HUES48 (cell line): ENCODE data around the gene PRIM1.
"Not testable (repeated sequence)": the region's sequence is repeated elsewhere in the genome, so short reads cannot be mapped to it uniquely, and the experiment has no call there.

Source experiments
- H3K27ac ChIP-seq: one replicate; pipeline ENCODE4 v1.7.0; 2013; ENCODE audit warnings: low read depth, low read length, inconsistent platforms
- H3K27me3 ChIP-seq: 2 replicates; pipeline ENCODE4 v1.6.1; 2013; ENCODE audit warnings: mild to moderate bottlenecking, low read length; ENCODE audit not compliant: control insufficient read depth, insufficient read depth
- H3K36me3 ChIP-seq: 2 replicates; pipeline ENCODE4 v1.6.1; 2013; ENCODE audit warnings: low read length; ENCODE audit not compliant: control insufficient read depth, insufficient read depth
- H3K4me1 ChIP-seq: 2 replicates; pipeline ENCODE4 v1.6.1; 2013; ENCODE audit warnings: mild to moderate bottlenecking, low read length; ENCODE audit not compliant: control insufficient read depth, insufficient read depth
- H3K4me3 ChIP-seq: 2 replicates; pipeline ENCODE4 v1.5.1; 2013; ENCODE audit warnings: mild to moderate bottlenecking, low read depth, low read length
- H3K9ac ChIP-seq: 2 replicates; pipeline ENCODE4 v1.6.1; 2013; ENCODE audit warnings: mild to moderate bottlenecking, low read depth, low read length, moderate library complexity
- H3K9me3 ChIP-seq: 2 replicates; pipeline ENCODE4 v1.6.1; 2013; ENCODE audit warnings: low read length; ENCODE audit not compliant: control insufficient read depth, insufficient read depth

PRIM1 gene

DNA sequence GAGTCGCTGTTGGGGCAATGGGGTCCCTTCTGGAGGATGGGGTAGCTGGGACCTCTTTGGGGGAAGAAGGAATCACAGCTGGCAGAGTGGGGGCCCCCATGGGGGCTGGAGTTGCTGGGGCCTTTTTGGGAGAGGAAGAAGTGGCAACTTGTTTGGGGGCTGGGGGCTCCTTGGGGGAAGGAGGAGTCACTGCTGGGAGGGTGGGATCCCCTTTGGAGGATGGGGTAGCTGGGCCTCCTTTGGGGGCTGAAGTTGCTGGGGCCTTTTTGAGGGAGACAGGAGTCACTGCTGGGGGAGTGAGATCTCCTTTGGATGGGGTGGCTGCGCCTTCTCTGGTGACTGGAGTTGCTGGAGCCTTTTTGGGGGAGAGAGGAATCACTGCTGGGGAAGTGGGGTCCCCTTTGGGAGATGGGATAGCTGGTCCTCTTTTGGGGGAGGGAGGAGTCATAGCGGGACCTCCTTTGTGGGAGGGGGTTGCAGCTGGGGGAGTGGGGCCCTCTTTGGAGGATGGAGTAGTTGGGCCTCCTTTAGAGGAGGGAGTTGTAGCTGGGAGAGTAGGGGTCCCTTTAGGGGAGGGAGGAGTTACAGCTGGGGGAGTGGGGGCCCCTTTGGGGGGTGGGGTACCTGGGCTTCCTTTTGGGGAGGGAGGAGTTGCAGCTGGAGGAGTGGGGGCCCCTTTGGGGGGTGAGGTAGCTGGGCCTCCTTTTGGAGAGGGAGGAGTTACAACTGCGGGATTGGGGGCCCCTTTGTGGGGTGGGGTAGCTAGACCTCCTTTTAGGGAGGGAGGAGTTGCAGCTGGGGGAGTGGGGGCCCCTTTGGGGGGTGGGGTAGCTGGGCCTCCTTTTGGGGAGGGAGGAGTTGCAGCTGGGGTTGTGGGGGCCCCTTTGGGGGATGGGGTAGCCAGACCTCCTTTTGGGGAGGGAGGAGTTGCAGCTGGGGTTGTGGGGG is 34.9 kb downstream of the PRIM1 start:
- peaks cover 86% of the 10 kb centered on the region for H3K36me3 ChIP-seq
- H3K9me3 ChIP-seq = no peaks in the 10 kb centered on the region
- H3K27ac ChIP-seq = no peak overlapping the region
- H3K27me3 ChIP-seq = no peaks in the 10 kb centered on the region
- H3K9ac ChIP-seq = no peak overlapping the region
- H3K4me3 ChIP-seq = no peak overlapping the region
- H3K4me1 ChIP-seq = peaks cover 35% of the 10 kb centered on the region

DNA sequence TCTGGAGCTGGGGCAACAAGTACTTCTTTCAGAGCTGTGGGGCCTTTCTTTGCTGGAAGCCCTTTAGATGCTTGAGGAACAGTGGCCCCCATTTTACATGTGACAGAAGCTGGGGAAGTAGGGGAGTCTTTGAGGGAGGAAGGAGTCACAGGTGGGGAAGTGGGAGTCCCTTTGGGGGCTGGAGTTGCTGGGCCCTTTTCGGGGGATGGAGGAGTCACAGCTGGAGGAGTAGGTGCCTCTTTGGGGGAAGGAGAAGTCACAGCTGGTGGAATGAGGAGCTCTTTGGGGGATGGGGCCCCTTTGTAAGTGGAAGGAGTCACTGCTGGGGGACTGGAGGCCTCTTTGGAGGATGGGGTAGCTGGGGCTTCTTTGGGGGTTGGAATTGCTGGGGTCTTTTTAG is 35.7 kb downstream of the PRIM1 start:
- peaks cover 84% of the 10 kb centered on the region for H3K36me3 ChIP-seq
- no peaks in the 10 kb centered on the region for H3K9me3 ChIP-seq
- H3K4me1 ChIP-seq = peaks cover 27% of the 10 kb centered on the region
- H3K27ac ChIP-seq = no peak overlapping the region
- no peak overlapping the region for H3K4me3 ChIP-seq
- H3K27me3 ChIP-seq = no peaks in the 10 kb centered on the region
- H3K9ac ChIP-seq = no peak overlapping the region

DNA sequence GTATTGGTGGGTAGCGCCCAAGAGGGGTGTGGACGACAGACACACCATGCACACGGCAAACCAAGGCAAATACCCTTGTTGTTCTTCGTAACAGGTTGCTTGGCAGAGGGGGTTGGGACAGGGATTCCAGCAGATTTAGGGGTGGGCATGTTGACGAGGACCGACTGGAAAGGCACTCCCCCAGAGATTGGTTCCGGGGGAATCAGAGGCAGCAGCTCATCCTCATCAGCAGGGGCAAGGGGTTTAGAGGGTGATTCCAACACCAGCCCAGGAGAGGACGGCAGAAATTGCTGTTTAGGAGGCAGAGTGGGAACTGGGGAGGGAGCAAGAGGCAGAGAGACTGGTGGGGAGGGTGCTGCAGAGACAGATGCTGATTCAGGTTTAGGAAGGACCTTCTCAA is 36.3 kb downstream of the PRIM1 start:
- H3K9ac ChIP-seq = no peak overlapping the region
- H3K4me1 ChIP-seq = peaks cover 22% of the 10 kb centered on the region
- no peaks in the 10 kb centered on the region for H3K9me3 ChIP-seq
- peaks cover 84% of the 10 kb centered on the region for H3K36me3 ChIP-seq
- H3K27me3 ChIP-seq = no peaks in the 10 kb centered on the region
- H3K27ac ChIP-seq = no peak overlapping the region
- no peak overlapping the region for H3K4me3 ChIP-seq

DNA sequence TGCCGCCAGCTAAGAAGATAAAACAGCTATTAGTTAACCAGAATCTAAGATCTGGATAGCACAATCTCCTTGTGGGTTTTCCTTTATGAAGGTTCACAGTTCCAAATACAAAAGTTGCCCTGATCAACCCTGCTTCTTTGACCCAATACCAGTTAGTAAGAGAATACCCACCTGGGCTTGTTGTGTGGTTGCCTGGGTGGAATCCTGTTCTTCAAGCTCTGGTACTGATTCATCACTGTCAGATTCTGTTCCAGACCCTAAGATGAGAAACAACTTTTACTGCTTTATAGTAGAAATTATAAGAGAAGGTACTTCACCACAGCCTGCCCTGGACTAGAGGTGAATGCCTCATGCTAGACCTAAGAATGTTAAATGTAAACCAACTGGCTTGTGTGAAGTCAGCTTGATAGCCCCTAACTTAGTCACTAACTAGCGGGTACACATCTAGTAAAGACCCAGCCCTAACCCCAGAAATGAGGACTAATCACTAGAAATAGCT is 37.6 kb downstream of the PRIM1 start:
- H3K36me3 ChIP-seq = peaks cover 72% of the 10 kb centered on the region

DNA sequence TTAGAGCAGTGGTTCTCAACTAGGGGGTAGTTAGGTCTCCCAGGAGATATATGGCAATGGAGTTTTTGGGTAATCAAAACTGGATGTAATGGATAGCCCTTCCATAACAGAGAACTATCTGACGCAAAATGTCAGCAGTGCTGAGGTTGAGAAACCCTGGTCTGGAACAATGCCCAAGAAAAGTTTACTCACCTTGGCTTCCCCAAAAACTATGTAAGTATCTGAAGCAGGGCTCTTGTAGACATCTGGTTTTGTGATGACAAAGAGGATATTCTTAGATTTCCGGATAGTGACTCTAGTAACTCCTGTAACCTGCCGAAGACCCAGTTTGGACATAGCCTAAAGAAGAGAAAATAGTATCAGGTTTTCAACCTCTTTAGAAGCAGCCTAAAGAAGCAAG is 38.8 kb downstream of the PRIM1 start:
- H3K4me3 ChIP-seq = no peak overlapping the region
- no peak overlapping the region for H3K9ac ChIP-seq
- peaks cover 62% of the 10 kb centered on the region for H3K36me3 ChIP-seq
- no peaks in the 10 kb centered on the region for H3K9me3 ChIP-seq
- no peaks in the 10 kb centered on the region for H3K4me1 ChIP-seq
- H3K27me3 ChIP-seq = no peaks in the 10 kb centered on the region
- no peak overlapping the region for H3K27ac ChIP-seq

More for the DNA sequence above, 37.6 kb downstream of the PRIM1 start:
- Histone ChIP-seq H3K9ac (no peak overlapping the region), H3K27ac (no peak overlapping the region), H3K4me1 (peaks cover 9% of the 10 kb centered on the region; the same call in 1 of the 2 replicates), H3K9me3 (no peaks in the 10 kb centered on the region), H3K27me3 (no peaks in the 10 kb centered on the region), H3K4me3 (no peak overlapping the region)

DNA sequence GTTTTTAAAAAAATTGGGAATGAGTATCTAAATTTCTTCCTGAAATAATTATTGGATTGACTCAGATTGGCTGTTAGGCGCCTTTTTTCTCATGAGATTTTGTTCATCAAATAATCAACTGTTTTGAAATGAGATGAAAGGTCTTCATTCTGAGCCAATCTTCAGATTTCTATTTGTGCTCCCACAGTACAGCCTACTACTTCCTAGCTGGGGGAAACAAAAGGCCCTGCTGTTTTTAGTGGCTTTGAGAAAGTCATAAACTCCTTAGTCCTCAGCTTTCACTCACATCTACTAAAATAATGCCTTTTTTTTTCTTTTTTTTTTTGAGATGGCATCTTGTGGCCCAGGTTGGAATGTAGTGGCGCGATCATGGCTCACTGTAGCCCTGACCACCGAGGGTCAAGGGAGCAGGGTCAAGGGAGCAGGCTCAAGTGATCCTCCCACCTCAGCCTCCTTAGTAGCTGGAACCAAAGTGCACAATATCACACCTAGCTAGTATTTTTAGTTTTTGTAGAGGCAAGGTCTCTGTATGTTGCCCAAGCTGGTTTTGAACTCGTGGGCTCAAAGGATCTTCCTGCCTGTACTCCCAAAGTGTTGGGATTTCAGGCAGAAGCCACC is 42.3 kb downstream of the PRIM1 start:
- H3K9me3 ChIP-seq = no peaks in the 10 kb centered on the region
- no peak overlapping the region for H3K9ac ChIP-seq
- H3K36me3 ChIP-seq = peaks cover 40% of the 10 kb centered on the region
- H3K27me3 ChIP-seq = no peaks in the 10 kb centered on the region
- H3K4me3 ChIP-seq = no peak overlapping the region
- peak overlapping the region; percentile 18 for H3K27ac ChIP-seq
- H3K4me1 ChIP-seq = no peaks in the 10 kb centered on the region

DNA sequence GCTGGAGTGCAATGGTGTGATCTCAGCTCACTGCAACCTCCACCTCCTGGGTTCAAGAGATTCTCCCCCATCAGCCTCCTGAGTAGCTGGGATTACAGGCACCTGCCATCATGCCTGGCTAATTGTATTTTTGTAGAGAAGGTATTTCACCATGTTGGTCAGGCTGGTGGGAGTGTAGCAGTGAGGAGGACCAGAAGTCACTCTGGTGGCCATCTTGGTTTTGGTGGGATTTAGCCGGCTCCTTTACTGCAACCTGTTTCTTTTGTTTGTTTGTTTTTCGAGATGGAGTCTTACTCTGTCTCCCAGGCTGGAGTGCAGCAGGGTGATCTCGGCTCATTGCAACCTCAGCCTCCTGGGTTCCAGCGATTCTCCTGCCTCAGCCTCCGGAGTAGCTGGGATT is 47.6 kb downstream of the PRIM1 start:
- H3K4me1 ChIP-seq, H3K9me3 ChIP-seq, H3K36me3 ChIP-seq, H3K4me3 ChIP-seq, H3K27me3 ChIP-seq, H3K9ac ChIP-seq, H3K27ac ChIP-seq: not testable (repeated sequence)

DNA sequence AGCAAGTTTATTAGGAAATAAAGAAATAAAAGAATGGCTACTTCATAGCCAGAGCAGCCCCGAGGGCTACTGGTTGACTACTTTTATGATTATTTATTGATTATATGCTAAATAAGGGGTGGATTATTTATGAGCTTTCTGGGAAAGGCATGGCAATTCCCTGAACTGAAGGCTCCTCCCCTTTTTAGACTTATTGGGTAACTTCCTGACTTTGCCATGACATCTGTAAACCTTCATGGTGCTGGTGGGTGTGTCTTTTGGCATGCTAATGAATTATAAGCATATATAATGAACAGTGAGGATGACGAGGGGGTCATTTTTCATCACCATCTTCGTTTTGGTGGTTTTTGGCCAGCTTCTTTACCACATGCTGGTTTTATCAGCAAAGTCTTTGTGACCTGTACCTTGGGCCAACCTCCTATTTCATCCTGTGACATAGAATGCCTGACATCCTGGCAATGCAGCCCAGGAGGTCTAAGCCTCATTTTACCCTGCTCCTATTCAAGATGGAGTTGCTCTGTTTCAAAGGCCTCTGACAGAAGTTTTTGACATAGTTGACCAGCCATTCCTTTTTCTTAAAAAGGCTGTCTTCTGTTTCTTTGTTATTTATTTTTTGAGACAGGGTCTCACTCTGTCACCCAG is 53.0 kb downstream of the PRIM1 start:
- no peaks in the 10 kb centered on the region for H3K36me3 ChIP-seq
- no peak overlapping the region for H3K4me3 ChIP-seq
- peaks cover 10% of the 10 kb centered on the region for H3K4me1 ChIP-seq
- H3K27ac ChIP-seq = no peak overlapping the region
- H3K27me3 ChIP-seq = no peaks in the 10 kb centered on the region
- no peak overlapping the region for H3K9ac ChIP-seq
- H3K9me3 ChIP-seq = no peaks in the 10 kb centered on the region

DNA sequence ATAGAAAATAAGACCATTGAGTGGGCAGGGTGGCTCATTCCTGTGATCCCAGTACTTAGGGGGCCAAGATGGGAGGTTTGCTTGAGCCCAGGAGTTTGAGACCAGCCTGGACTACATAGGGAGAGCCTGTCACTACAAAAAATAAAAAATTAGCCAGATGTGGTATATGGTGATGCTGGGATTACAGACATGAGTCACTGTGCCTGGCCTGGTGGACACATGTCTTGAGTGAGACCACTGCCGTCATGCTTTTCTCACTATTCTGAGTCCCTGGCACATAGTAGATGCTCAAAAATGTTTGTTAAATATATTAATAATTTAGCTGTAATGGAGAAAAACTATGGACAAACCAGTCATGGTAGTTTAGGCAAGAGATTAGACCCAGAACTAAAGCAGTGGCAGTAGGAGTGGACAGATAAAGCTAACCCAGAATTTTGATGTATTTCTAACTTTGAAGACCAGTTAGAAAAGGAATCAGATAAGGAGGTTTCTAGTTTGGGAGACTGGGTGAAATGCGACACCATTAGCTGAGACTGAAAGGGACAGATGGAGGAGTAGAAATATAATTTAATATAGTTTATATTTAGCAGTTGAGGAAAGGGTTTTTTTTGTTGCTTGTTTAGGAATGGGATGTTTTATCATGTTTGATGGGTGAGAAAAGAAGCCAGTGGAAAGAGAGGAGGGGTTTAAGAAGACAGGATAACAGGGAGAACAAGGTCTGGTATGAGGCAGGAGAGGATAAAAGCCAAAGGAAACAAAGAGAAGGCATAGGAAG is 56.6 kb downstream of the PRIM1 start:
- Histone ChIP-seq H3K9me3 (no peaks in the 10 kb centered on the region), H3K4me3 (no peak overlapping the region), H3K36me3 (no peaks in the 10 kb centered on the region), H3K4me1 (peaks cover 7% of the 10 kb centered on the region), H3K27me3 (no peaks in the 10 kb centered on the region), H3K9ac (no peak overlapping the region), H3K27ac (no peak overlapping the region)

DNA sequence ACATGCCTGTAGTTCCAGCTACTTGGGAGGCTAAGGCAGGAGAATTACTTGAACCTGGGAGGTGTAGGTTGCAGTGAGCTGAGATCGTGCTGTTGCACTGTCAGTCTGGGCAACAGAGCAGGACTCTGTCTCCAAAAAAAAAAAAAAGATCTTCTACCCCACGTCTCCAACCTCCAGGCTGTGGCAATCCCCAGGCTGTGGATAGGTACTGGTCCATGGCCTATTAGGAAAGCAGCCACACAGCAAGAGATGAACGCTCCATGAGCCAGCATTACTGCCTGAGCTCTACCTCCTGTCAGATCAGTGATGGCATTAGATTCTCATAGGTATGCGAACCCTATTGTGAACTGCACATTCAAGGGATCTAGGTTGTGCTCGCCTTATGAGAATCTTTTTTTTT is 58.0 kb downstream of the PRIM1 start:
- Histone ChIP-seq H3K36me3 (no peaks in the 10 kb centered on the region), H3K27me3 (no peaks in the 10 kb centered on the region), H3K9ac (no peak overlapping the region), H3K4me1 (peaks cover 7% of the 10 kb centered on the region), H3K9me3 (no peaks in the 10 kb centered on the region), H3K4me3 (no peak overlapping the region), H3K27ac (no peak overlapping the region)
